NK-92 (cell line): ENCODE measurements around the gene C14orf39.

Source experiments
- DNase-seq: peaks from one replicate; lab custom pipeline; 2025; ENCODE audit not compliant: unreplicated experiment; lab: John Stamatoyannopoulos, UW

The C14orf39 gene, protein sequence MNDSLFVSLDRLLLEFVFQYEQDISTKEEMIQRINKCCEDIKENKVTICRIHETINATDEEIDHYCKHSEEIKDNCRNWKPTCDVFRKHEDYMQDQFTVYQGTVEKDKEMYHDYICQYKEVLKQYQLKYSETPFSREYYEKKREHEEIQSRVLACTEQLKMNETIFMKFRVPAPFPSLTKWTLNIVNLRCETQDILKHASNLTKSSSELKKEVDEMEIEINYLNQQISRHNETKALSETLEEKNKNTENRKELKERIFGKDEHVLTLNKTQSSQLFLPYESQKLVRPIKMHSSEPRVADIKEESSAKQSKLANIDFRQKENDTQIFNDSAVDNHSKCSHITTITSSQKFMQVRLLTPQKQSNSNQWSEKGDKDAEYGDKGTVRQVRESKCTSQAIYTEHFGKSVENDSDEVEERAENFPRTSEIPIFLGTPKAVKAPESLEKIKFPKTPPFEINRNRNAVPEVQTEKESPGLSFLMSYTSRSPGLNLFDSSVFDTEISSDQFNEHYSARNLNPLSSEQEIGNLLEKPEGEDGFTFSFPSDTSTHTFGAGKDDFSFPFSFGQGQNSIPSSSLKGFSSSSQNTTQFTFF

GRCh38 chr14:60485598-60486251 lies at the start of gene C14orf39:
Gene C14orf39 (minus strand): TSS chr14:60486063. CDS start chr14:60485078, 985 bp downstream.
- no peak for DNase-seq

DNA sequence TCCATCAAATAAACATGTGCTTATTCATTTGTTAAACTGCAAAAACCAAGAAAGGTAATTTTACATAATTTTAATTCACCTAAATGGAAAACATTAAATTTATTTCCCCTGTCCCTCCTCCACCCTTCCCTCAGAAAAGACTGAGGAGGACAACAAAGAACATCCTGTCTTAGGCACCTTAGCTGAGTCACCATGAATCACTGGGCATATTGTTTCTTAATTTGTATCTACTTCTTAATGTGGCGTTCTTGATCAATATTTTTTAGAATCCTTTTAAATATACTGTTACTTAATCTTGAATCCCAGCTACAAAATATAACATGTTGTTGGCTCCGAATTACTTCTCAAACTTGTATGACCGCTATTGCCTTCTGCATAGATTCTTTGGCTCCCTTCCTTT lies 46.6 kb upstream of the C14orf39 start:
- no peak for DNase-seq

- DNase-seq: no peak
Observed at GRCh38 chr14:60515511-60516289, 29.8 kb upstream of the C14orf39 start.

DNA sequence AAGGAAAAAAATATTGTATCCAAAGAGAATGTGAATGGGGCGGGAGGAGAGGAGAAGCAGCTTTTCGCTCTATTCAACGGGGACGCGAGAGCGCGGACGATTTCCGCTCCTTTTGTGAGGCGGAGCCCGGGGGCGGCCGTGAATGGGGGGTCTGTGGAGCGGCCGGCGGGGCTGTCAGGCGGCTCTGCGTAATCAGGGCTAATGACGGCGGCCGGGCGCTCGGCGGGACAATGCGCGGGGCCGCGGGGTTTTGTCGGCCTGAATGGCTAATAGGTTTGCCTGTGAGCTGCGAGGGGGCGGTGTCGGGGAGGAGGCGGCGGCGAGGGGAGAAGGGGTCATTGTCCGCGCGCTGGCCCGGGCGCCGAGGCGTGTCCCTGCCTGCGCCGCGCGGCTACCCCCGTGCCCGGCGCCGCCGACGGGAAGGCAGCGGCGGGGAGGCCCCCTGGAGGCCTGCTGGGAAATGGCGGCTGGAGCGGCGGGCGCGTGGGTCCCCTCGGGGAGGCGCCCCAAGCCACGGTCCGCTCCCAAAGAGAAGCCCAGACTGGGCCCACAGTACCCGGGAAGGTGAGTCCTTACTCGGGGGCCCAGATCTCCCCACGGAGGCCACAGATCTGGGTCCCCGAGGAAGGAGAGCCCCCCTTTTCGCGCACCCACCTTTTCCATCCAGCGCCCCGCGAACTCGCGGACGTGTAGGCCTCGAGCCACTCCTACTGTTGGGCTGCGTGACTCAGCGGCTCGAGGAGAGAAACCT lies 29.1 kb upstream of the C14orf39 start:
- DNase-seq: no peak

GRCh38 chr14:60514378-60514740 lies 28.5 kb upstream of the C14orf39 start:
- DNase-seq: no peak

DNA sequence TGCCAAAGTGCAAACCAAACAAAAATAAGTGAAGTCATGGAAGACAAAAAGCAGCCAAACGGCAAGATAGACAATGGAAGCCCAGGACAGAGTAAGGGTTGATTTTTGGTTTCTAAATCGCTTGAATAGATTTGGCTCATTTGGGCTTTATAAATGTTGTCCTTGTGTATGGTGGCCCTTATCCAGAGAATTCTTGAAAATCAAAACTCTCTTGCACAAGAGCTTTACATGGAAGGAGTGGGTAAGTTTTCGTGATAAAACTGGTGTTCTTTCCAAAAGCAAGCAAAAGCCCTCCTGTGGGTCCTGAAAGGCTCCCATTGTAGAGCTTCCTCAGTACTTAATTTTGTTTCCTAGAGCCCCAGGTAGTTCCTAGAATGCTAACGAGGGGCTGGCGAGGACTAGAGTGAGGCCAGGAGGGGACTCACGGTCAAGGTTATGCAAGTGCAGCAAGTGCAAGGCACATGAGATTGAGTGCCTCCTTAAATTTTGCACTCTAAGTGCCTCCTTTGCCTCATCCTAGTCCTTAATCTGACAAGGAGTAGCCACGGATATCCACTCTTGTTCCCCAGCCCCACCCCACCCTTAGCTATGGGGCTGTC lies 27.2 kb upstream of the C14orf39 start:
- no peak for DNase-seq

DNA sequence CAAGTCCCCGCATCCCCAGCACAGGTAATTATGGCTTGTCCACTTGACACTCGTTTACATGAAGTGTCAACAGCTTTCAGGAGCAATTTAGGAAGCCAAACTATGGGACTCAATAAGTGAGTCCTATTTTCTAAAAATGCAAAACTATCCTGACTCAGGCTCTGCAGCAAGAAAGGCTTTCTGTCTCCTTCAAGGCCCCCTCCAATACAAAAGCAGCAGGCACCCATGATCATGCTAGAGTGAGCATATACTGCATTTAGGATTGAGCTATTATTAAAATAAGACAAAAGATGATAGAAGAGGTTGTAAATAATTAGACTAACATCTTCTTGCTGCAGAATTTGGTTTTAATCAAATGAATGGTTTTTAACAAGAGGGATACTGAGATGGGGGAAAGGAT lies 26.3 kb upstream of the C14orf39 start:
- DNase-seq: no peak

- no peak for DNase-seq
Observed at GRCh38 chr14:60510951-60511599, 25.2 kb upstream of the C14orf39 start.

DNA sequence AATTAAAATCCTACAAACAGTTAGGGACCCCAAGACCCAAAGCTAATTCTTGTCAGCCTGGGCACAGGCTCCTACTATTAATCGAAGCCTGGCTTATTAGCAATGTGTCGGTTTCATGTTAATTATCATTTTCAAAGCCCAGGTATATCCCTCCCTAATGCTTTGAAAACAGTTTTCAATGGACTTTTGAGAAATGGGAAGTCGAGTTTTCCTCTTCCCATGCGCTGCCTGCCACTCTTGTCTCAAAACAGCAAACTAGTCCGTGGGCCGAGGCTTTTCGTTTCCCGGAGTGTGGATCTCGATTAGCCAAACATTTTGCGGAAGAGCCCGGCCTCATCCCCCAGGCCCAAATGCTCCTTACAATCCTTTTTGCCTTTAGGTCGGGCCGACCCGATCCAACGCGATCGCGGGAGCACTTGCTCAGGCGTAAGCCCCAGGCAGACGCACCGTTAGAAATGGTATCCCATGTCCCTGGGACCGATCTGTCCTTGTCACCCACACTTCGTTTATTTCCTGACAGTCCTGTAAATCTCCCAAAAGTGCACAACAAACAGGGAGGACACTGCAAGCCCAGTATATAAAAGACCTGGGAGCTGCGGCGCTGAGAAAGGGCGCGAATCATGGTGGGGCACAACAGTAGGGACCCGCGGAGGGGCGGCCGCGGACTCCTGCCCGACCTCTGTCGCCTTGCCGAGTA lies 24.5 kb upstream of the C14orf39 start:
- no peak for DNase-seq

GRCh38 chr14:60509438-60510253 lies 23.8 kb upstream of the C14orf39 start:
- no peak for DNase-seq

DNA sequence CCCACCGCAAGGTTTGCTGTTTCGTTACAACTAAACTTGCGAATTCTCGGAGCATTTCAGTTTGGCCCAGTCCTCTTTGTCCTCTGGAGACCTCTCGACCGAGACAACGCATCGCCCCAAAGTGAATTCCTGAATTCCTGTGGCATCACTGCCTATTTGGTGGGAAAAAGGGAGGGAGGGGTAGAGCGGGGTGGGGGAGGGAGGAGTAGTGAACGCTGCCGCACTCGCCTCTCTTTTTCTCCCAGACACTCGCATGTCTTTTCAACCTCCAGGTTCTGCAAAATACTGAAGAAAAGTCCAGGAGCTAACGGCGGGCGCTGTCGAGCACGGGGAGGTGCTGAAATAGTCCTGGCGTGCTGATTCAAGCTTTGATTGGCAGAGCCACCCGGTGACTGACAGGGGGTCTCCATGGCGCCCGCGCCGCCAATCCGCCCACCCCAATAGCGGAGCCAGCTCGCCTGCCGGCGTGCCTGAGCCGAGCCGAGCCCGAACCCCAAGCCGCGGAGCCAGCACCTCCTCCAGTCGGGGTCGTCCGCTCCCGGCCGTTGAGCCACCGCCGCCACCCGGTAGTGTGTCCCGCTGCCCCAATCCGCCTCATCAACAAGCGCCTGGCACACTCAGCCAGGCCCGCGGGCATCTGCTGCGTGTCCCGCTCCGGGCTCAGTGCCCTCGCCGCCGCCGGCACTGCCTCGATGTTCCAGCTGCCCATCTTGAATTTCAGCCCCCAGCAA lies 23.0 kb upstream of the C14orf39 start, which contains the start of gene SIX6:
Gene SIX6 (plus strand): TSS at position 440 of the 731 bp plus-strand sequence. CDS start 253 bp downstream, at position 693.
- no peak for DNase-seq

GRCh38 chr14:60508363-60508706 lies 22.5 kb upstream of the C14orf39 start:
- no peak for DNase-seq

- DNase-seq: no peak
Observed at GRCh38 chr14:60506985-60507829, 21.3 kb upstream of the C14orf39 start.

GRCh38 chr14:60506462-60506984 lies 20.7 kb upstream of the C14orf39 start:
- DNase-seq: no peak

DNA sequence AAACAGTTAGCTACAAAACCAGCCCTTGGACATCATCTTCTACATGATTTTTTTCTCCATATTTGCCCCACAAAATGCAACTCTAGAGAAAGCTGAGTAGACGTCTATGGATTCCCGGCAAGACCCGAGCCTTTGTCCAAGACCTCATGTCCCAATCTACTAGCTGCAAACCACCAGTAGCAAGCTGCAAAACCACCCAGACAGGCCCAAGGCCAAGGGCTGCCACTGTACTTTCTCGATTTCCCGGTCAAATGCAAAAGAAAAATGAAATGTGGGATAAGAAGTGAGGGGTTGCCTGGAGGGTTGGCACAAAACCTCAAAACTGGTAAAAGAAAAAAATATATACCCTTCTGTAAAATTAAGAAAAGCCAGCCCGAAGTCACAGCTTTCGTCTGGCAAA lies 20.1 kb upstream of the C14orf39 start:
- DNase-seq: no peak

DNA sequence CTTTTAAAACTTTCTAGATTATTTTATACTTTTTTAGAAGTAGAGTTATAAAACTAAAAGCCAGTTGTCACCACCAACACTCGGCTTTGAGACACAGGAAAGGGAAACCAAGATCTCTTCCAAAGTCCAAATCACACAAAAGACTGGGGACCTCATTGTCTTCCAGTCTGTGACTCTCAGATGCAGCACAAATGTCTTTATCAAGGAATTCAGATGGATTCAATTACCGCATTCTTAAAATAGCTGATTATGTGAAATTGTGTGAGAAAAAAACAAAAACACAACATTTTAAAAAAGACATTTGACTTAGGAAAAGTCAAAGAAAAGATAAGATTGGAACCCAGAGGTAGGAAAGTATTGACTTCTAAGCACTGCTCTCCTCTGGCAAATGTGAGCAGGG lies 19.6 kb upstream of the C14orf39 start:
- DNase-seq: no peak

- no peak for DNase-seq
Observed at GRCh38 chr14:60502541-60502940, 16.7 kb upstream of the C14orf39 start.
